Activated effector memory CD4-positive, alpha-beta T cell treated with anti-CD3 and anti-CD28 coated beads, Interleukin-2, amount 50 U/mL, for 16 hours (primary cell): ENCODE measurements around the gene FAM228B.
A peak's percentile ranks its signal among the peaks of the same experiment; 100 is the strongest.
"Not testable (repeated sequence)": the region's sequence is repeated elsewhere in the genome, so short reads cannot be mapped to it uniquely, and the experiment has no call there.

Source experiments
- DNase-seq: peaks from one replicate; pipeline ENCODE4 v3.0.0-alpha.2; 2020

FAM228B gene

DNA sequence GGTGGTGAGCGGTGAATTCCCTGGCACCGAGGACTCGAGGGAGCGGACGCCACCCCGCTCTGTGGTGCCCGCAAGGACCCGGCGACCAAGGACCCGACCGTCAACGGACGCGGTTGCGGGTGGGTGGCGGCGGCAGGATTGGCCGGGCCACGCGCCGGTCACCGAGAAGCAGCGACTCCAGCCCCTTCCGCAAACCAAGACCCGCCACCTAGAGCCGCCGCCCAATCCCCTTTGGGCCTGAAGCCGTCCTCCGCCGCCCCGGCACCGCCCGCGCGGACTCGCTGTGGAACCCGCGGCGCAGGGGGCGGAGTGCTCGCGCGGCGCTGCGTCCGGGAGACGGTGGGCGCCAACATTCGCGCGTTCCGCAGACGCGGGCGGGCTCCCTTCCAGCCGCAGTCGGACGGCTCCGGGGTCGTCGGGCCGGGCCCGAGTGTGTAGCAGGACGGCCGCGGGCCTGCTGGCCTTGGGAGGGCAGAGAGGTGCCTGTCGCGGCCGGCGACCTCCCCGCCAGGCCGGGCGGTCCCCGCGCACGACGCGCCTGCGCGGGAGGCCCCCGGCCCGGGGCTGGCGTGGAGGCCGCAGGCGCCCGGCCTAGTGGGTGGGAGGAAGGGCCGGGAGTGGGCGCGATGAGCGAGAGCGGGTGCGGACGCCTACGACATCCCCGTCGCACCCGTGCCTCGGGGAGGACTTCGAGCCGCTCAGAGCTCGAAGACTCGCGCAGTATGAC is at the start of gene FAM228B, which contains the start of gene PFN4:
FAM228B (plus strand) TSS at position 275 of the 727 bp plus-strand sequence. CDS start 893 bp downstream, outside the sequence.
PFN4 (minus strand) TSS at position 140 of the 727 bp plus-strand sequence. CDS start 799 bp downstream, outside the sequence.
- peak; percentile 83 for DNase-seq

DNA sequence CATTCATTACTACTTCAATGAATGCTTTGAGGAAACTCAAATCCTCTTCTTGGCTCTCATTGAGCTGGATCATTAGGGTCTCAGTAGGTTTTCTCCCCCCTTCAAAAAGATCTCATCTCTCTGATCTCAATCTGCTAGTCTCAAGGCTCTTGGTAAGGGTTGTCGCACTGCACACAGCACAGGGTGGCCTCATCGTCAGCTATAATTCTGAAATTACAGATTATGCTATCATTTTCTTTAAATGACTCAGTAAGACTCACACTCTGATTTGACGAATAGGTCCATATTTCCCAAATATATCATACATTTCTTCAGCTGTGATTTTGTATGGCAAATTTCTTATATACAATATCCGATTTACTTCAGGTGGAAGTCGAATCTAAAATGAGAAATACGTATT is 49.5 kb upstream of the FAM228B start:
- DNase-seq, result no peak

DNA sequence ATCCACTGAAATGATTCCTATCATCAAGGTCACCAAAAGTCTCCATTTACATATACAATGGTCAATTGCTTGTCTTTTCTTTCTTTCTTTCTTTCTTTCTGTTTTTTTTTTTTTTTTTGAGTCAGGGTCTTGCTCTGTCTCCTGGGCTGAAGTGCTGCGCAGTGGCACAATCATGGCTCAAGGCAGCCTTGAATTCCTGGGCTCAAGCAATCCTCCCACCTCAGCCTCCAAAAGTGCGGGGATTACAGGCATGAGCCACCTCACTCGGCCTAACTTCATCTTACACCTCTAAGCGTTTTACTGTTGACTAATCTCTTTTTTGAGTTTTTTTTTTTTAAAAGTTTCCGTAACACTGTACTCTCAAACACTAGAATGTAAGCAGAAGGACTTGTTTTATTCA is 48.0 kb upstream of the FAM228B start:
- no peak for DNase-seq

GRCh38 chr2:24075915-24076848 is 47.1 kb upstream of the FAM228B start, which contains the start of gene SF3B6:
TSS of gene SF3B6 (minus strand) at chr2:24076326. CDS start at chr2:24076229, 97 bp downstream.
- DNase-seq, result peak; percentile 100

DNA sequence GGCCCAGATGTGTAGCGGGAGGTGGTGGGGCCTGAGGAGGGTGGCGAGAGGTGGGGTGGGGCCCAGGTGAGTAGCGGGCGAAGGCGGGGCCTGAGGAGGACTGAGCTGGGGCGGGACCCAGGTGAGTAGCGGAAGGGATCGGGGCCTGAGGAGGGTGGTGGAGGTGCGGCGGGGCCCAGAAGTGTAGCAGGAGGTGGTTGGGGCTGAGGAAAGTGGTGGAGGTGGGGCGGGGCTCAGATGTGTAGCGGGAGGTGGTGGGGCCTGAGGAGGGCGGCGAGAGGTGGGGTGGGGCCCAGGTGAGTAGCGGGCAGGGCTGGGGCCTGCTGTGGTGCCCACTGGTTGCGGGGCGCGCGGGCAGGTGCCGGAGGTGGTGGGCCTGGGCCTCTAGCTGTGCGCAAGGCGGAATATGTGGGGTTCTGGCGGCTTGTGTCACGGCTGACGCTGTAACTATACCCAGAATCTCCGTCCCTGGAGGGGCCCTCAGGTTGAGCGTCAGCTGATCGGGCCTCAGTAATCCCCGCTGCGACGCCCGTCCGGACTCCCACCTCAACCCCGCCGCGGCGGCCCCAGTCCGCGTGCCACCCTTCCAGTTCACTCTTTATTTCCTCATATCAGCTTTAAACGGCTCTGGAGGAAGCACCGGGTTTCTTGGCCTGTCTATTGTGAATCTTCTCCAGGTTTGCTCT is 46.3 kb upstream of the FAM228B start:
- DNase-seq, result no peak

DNA sequence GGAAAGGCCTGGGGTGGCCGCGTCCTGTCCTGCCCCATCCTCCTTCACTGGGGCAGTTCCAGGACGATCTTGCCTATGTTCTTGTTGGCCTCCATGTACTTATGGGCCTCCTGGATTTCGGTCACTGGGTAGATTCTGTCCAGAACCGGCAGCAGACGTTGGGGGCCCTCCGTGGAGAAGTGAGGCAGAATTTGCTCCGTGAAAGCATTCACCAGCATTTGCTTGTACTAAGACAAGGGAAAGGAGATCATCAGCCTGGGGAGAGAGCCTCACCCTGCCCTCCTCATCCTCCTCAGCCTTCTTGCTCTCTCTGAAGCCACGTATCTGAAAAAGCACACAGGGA is 45.8 kb upstream of the FAM228B start:
- no peak for DNase-seq

DNA sequence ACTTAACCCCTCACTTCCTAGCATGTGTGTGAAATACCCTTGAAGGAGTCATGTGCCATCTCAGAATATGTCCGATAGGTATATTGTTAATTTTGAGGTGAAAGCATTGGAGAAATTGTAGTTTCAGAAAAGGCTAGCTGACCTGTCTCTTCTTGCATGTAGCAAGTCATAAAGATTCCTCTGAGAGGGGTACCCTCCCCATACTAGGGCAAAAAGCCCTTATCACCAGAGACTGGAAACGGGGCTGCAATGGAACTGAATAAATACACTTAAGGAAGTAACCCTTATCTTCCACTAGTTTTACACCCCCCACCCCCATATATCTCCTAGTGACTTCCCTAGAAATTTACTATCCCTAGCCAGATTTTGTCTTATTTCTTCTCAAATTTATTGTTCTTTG is 45.4 kb upstream of the FAM228B start:
- DNase-seq, result no peak

DNA sequence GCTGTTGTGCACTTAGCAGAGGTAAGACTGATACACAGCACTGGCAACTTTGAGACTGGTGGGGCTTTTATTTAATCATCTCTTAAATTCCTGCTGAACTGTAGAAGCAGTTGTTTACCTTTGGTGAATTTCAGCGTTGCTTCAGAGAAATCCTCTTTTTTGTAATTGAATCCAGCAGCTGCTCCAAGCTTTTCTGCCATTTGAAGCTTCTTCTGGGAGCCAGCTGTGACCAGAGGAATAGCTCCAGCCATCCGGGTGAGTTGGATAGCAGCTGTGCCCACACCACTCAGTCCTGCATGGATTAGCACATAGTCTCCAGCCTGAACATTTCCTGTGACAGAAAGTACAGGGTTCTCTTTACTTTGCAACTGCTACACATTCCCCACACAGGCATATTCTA is 42.6 kb upstream of the FAM228B start:
- no peak for DNase-seq

DNA sequence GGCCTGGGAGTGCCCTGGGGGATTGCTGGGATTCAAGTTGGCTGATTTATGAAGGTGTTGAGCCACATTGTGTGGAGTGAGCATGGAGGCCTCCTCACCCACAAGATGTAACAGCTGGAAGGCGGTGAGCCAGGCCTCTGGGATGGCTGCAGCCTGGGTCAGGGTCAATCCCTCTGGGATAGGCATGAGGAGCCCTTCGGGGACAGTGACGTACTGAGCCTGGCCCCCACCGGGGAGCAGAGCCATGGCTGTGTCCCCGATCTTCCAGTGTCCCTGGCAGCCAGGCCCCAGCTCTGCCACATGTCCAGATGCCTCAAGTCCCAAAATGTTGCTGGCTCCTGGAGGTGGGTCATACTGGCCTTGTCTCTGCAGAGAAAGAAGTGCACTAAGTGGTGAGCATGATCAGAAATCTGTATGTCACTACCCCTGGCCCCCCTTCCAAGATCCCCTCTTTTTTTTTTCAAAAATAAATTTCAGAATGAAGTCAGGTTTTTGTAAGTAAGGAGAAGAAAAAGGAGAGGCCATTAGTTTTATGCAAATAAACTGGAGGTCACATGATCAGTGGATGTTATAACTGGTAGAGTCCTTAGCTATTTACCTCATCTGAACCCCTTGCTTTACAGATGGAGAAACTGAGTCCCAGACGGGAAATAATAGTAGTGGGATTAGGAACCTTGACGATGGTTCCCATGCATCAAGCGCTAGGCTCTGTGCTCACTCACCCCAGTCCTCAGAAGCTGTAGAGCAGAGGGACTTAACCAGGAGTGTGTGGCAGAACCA is 40.3 kb upstream of the FAM228B start:
- DNase-seq, result no peak

GRCh38 chr2:24083567-24084385 is 39.5 kb upstream of the FAM228B start:
- DNase-seq, result no peak

DNA sequence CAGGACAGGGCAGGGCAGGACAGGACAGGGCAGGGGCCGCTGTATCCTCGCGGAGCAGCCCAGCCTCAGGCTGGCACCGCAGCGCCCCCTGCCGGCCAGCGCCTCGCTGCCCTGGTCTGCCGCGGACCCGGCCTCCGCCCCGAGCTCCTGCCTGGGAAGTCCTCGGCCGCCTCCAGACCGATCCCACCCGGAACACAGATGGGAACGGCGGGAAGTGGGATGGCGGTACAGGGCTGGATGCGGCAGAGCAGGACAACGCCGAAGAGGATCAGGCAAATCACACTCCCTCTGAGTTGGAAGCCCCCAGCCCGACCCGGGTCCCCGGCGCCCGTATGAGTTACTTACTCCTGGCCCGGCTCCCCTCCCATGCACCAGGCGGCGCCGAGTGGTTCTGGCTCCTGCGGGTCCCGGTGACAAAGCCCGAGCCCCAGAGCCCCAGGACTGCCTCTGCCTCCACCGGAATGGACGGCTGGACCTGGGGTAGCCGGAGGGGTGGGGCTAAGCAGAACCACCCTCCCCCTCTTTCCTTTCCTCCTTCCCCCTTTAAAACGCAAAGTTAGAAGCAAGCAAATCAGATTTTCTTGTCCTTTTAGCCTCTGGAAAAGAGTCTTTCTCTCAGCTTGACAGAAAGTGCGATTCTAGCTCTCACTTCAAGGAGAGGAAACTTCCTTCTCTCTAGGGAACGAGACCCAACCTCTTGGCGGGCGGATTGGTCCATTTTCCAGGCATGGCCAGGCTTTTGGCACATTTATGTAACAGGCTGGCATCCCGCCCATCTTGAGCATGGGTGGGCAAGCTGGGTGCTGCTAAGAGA is 38.7 kb upstream of the FAM228B start, which contains the start of gene TP53I3:
TP53I3 (minus strand) TSS at position 449 of the 814 bp plus-strand sequence. CDS start 508 bp downstream, outside the sequence.
- peak; percentile 94 for DNase-seq

GRCh38 chr2:24085200-24085489 is 38.1 kb upstream of the FAM228B start:
- DNase-seq, result no peak

DNA sequence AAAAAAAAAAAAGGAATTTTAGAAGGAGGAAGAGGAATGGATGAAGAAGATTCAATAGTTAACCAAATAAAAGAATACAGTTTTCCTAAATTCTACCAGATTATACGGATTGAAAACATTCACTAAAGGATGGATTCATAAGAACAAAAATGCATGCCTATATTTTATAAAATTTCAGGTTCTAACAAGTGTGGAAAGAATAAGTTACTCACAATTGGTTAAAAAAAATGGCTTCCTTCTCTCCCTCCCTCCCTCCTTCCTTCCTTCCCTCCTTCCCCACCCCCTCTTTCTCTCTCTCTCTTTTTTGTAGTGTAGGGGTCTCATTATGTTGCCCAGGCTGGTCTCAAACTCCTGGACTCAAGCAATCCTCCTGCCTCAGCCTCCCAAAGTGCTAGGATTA is 37.0 kb upstream of the FAM228B start:
- DNase-seq, result no peak

DNA sequence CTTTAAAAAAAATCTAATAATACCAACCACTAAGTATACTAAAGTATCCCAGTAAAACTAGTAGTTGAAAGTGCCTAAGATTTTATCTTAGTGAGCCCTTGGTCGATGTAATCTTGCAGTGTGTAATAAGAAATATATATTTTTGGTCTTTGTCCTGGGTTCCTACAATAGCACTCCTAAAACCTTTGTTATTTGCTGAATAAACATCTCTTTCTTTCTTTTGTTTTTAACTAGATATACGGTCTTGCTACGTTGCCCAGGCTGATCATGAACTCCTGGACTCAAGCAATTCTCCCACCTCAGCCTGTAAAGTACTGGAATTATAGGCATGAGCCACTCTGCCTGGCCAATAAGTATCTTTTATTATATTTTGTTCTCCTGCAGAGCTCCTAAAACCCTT is 36.2 kb upstream of the FAM228B start:
- DNase-seq, result no peak

- DNase-seq, result no peak
These were observed 34.4 kb upstream of the FAM228B start for GRCh38 chr2:24088821-24089359.

- not testable (repeated sequence) for DNase-seq
These were observed 30.0 kb upstream of the FAM228B start for GRCh38 chr2:24093270-24093669.

GRCh38 chr2:24095171-24095677 is 28.0 kb upstream of the FAM228B start:
- not testable (repeated sequence) for DNase-seq

GRCh38 chr2:24100732-24101131 is 22.5 kb upstream of the FAM228B start:
- not testable (repeated sequence) for DNase-seq

DNA sequence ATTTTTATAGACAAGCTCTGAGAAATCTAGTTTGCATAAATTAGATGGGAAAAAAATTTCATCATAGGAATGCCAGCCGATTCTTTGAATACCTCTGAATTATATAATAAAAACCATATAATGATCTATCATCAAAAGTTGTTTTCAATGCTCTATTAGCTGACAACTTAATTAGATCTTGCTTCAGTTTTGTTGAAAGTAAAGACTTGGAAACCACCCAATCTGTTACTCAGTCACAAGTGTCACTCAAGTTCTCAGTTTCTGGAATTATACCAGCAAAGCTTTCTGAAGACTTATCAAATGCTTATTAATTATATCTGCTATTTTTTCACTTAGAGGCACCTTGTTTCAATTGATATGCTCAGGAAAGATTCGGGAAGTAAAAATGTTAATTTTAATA is 21.3 kb upstream of the FAM228B start:
- no peak for DNase-seq

DNA sequence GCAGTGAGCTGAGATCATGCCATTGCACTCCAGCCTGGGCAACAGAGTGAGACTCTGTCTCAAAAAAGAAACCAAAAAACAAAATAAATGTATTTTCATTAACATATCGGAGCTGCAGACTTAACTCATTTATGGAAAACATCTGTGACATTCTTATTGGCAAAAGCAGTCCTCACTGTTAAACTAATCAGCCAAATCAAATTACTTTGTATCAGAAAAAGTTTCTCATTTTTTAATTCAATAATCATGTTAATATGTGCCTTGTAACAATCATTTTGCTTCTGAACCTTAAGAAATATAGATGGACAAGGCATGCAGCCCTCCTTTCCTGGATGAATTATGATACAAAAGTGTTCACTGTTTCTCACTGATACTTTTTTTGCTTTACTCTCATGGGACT is 20.6 kb upstream of the FAM228B start:
- DNase-seq, result no peak
